Colonic mucosa (tissue), 4 donors: ENCODE measurements around the gene RABGGTA. TPM values are rescaled to one million over a fixed set of nuclear protein-coding genes. Genes with fewer than 3 reads are reported as not detected.

Source experiments
- DNase-seq: peaks from one replicate; pipeline ENCODE4 v3.0.0-alpha.2; 2020
- H3K27ac ChIP-seq: fragments of 200-600 bp; one replicate; pipeline ENCODE4 v1.8.0; 2021
- H3K27me3 ChIP-seq: fragments of 200-600 bp; one replicate; pipeline ENCODE4 v1.8.0; 2021
- H3K36me3 ChIP-seq: fragments of 200-600 bp; one replicate; pipeline ENCODE4 v1.8.0; 2021
- H3K4me1 ChIP-seq: fragments of 200-600 bp; one replicate; pipeline ENCODE4 v1.8.0; 2021; ENCODE audit warnings: mild to moderate bottlenecking
- H3K4me3 ChIP-seq: fragments of 200-600 bp; one replicate; pipeline ENCODE4 v1.8.0; 2021
- H3K9ac ChIP-seq, 2 donors: one replicate each; pipeline ENCODE4 v1.7.0; 2013; ENCODE audit warnings: control low read depth in 2 of 2, low read depth in 2 of 2, low read length in 2 of 2
- H3K9me3 ChIP-seq: fragments of 200-600 bp; one replicate; pipeline ENCODE4 v1.8.0; 2021
- CTCF ChIP-seq: fragments of 200-600 bp; IDR thresholded peaks from one replicate; pipeline ENCODE4 v1.8.0; 2022; ENCODE audit warnings: antibody characterized with exemption, mild to moderate bottlenecking
- intact Hi-C: fragments of 100-400 bp; cut with DNase I; formaldehyde crosslinking; loops from one replicate; pipeline ENCODE4 v1.14.1; 2022
- total RNA-seq, 2 donors: library from RNA; stranded (reverse); fragmentation: NEBNext Ultra II Directional in 1 of 2; extraction: Animal tissue kit (Norgen Biotek cat#: 25700) in 1 of 2; gene quantifications; one replicate each; pipeline ENCODE4 v1.2.1, GENCODE V29; 2021
- donor health status: healthy.
- donor health status: DM: no; HTN: no; CAD: no.
- donor health status: DM: no; HTN: no; CAD: no.

Gene RABGGTA
- total RNA-seq, 2 donors from 2014 or later: 37.3 to 38.3 TPM

- no peaks in the 10 kb centered on the region for H3K9me3 ChIP-seq
- no peaks in the 10 kb centered on the region for H3K27me3 ChIP-seq
- TF ChIP-seq CTCF: no peak
- H3K4me1 ChIP-seq: no peaks in the 10 kb centered on the region
- no peak overlapping the region for H3K9ac ChIP-seq
- no peak overlapping the region for H3K4me3 ChIP-seq
- no peak overlapping the region for H3K27ac ChIP-seq
- H3K36me3 ChIP-seq: no peaks in the 10 kb centered on the region
- DNase-seq: no peak
- intact Hi-C loops: no loop called here
Measured at GRCh38 chr14:24260780-24261157, 10.6 kb downstream of the RABGGTA start.

- H3K4me3 ChIP-seq: no peak overlapping the region
- H3K9me3 ChIP-seq: no peaks in the 10 kb centered on the region
- no peaks in the 10 kb centered on the region for H3K36me3 ChIP-seq
- H3K27ac ChIP-seq: no peak overlapping the region
- no peak overlapping the region for H3K9ac ChIP-seq
- TF ChIP-seq CTCF: no peak
- no peaks in the 10 kb centered on the region for H3K27me3 ChIP-seq
- intact Hi-C loops: no loop called here
- H3K4me1 ChIP-seq: no peaks in the 10 kb centered on the region
- no peak for DNase-seq
Measured at GRCh38 chr14:24260026-24260779, 11.2 kb downstream of the RABGGTA start.

- no peak for TF ChIP-seq CTCF
- Histone ChIP-seq H3K27ac (no peak overlapping the region), H3K27me3 (no peaks in the 10 kb centered on the region), H3K4me1 (no peaks in the 10 kb centered on the region), H3K36me3 (no peaks in the 10 kb centered on the region), H3K9me3 (no peaks in the 10 kb centered on the region), H3K9ac (no peak overlapping the region), H3K4me3 (no peak overlapping the region)
- DNase-seq: no peak
- intact Hi-C loops: no loop called here
Measured at GRCh38 chr14:24259282-24260025, 11.9 kb downstream of the RABGGTA start.

- H3K9ac ChIP-seq: no peak overlapping the region
- no peak overlapping the region for H3K4me3 ChIP-seq
- no peak for TF ChIP-seq CTCF
- H3K27me3 ChIP-seq: no peaks in the 10 kb centered on the region
- DNase-seq: no peak
- no peaks in the 10 kb centered on the region for H3K36me3 ChIP-seq
- no peaks in the 10 kb centered on the region for H3K9me3 ChIP-seq
- H3K4me1 ChIP-seq: no peaks in the 10 kb centered on the region
- intact Hi-C loops: no loop called here
- no peak overlapping the region for H3K27ac ChIP-seq
Measured at GRCh38 chr14:24258548-24259265, 12.7 kb downstream of the RABGGTA start.

- no peak overlapping the region for H3K27ac ChIP-seq
- H3K4me1 ChIP-seq: no peaks in the 10 kb centered on the region
- H3K9me3 ChIP-seq: no peaks in the 10 kb centered on the region
- intact Hi-C loops: no loop called here
- no peak overlapping the region for H3K4me3 ChIP-seq
- H3K36me3 ChIP-seq: no peaks in the 10 kb centered on the region
- no peaks in the 10 kb centered on the region for H3K27me3 ChIP-seq
- H3K9ac ChIP-seq: no peak overlapping the region
- TF ChIP-seq CTCF: no peak
- no peak for DNase-seq
Measured at GRCh38 chr14:24258119-24258518, 13.3 kb downstream of the RABGGTA start.
